Cardiac muscle cell (in vitro differentiated cells and primary cell): ENCODE data around the gene ZNF678. TPM values are rescaled to one million over a fixed set of nuclear protein-coding genes. Genes with fewer than 3 reads are reported as not detected.

Experiments
- DNase-seq, 2 donors: peaks; one replicate each; pipeline versions ENCODE4 v3.0.0 to v3.0.0-alpha.2; 2010 to 2017; ENCODE audit warnings: low read depth in 1 of 2, low spot score in 1 of 2
- H3K27ac ChIP-seq: fragments of 200-600 bp; sonication (generic); 2 replicates; pipeline ENCODE4 v1.5.1; 2016
- H3K27me3 ChIP-seq: fragments of 200-600 bp; sonication (generic); 2 replicates; pipeline ENCODE4 v1.6.0; 2016; ENCODE audit warnings: control low read depth
- H3K36me3 ChIP-seq: fragments of 200-600 bp; sonication (generic); 2 replicates; pipeline ENCODE4 v1.5.1; 2016; ENCODE audit warnings: control low read depth
- H3K4me1 ChIP-seq: fragments of 200-600 bp; sonication (generic); 2 replicates; pipeline ENCODE4 v1.8.1; 2017; ENCODE audit warnings: low read depth, mild to moderate bottlenecking, mixed run types
- H3K4me3 ChIP-seq: fragments of 200-600 bp; sonication (generic); 2 replicates; pipeline ENCODE4 v1.5.1; 2016; ENCODE audit warnings: mild to moderate bottlenecking
- H3K9me3 ChIP-seq: fragments of 200-600 bp; sonication (generic); 2 replicates; pipeline ENCODE4 v1.5.1; 2017; ENCODE audit warnings: low read depth, mild to moderate bottlenecking, control low read depth
- CTCF ChIP-seq: IDR thresholded peaks from 2 replicates; pipeline ENCODE4 v1.5.1; 2012; ENCODE audit warnings: low read depth, mild to moderate bottlenecking, low read length
- polyA plus RNA-seq: library from polyadenylated mRNA; unstranded; fragments of >200 nt; fragmentation: Nextera tagmentation; extraction: Ambion mirVana; gene quantifications from 2 replicates; pipeline ENCODE4 v1.2.1, GENCODE V29; 2016
- total RNA-seq: library from RNA; depleted of rRNA; stranded (reverse); fragments of >200 nt; gene quantifications from 2 replicates; pipeline ENCODE4 v1.2.3, GENCODE V29; 2016

Gene ZNF678
- total and polyA plus RNA-seq, 2 experiments from 2014 or later, result 4.3 to 14.2 TPM

DNA sequence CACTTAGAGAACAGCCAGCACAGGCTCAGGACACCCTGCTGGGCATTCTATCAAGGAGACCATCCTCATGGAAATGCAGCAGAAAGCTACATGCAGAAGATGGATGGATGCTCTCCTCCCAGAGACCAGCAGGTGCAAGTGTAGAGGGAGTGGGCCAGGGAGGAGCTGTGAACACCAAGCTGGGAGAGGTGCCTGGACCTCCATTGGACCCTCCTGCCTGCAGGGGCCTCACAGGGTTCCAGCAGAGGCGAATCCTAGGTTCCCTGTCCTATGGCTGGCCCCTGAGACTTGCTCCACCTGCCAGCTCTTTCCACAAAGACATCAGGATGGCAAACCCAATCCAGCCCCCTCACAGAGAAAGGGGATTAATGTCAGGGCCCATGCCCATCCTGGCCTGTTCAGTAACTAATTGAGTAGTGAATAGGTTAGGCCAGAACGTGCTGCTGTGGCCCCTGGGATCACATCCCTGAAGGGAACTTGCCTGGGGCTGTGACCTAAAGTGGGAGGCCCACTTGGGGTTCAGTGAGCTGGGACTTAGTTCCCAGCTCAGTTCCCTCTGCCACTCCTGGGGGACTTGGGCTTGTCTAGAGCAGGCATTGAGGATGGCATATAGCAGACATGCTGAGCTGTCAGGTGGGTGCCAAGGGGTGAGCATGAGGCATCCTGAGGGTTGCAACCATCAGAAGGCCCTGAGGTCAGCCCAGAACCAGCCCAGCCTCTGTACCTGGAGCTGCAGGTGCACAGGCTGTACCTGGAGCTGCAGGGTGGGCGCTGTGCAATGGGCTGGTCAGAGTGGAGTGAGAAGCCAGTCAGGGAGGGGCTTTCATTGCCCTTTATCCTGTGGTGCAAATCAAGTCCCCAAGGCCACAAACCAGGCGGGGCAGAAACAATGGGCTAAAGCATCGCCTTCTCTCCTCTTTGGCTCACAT is 22.9 kb upstream of the ZNF678 start:
- DNase-seq, result no peak
- Histone ChIP-seq H3K4me1 (no peaks in the 10 kb centered on the region), H3K9me3 (no peaks in the 10 kb centered on the region), H3K36me3 (no peaks in the 10 kb centered on the region), H3K27me3 (peaks cover 4% of the 10 kb centered on the region), H3K27ac (no peak overlapping the region), H3K4me3 (no peak overlapping the region)
- no peak for TF ChIP-seq CTCF

- no peak overlapping the region for H3K4me3 ChIP-seq
- no peaks in the 10 kb centered on the region for H3K36me3 ChIP-seq
- no peak for TF ChIP-seq CTCF
- H3K9me3 ChIP-seq, result no peaks in the 10 kb centered on the region
- no peaks in the 10 kb centered on the region for H3K4me1 ChIP-seq
- no peak overlapping the region for H3K27ac ChIP-seq
- H3K27me3 ChIP-seq, result peaks cover 4% of the 10 kb centered on the region
- no peak for DNase-seq
These were observed 22.2 kb upstream of the ZNF678 start for GRCh38 chr1:227541129-227541528.

DNA sequence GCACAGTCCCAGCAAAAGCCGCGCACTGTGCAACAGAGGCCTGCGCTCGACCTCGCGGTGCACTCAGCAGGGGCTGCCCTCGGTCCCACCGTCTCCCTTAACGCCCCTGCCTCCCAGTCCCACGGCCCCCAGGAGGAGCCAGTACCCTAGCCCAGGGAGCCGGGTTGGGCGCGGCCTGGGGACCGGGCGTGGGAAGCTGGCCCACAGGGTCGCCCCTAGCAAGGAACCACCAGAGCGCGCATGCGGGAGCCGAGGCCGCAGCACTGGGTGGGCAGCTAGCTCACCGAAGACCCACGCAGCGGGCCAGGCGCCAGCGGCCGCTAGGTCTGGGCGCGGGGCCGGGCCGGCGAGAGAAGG is 21.6 kb upstream of the ZNF678 start:
- Histone ChIP-seq H3K4me1 (no peaks in the 10 kb centered on the region), H3K27me3 (peaks cover 4% of the 10 kb centered on the region), H3K9me3 (no peaks in the 10 kb centered on the region), H3K27ac (no peak overlapping the region), H3K4me3 (peak overlapping the region; percentile 35), H3K36me3 (no peaks in the 10 kb centered on the region)
- TF ChIP-seq CTCF, result no peak
- no peak for DNase-seq

- Histone ChIP-seq H3K4me3 (peak overlapping the region; percentile 35), H3K27me3 (peaks cover 4% of the 10 kb centered on the region), H3K27ac (no peak overlapping the region), H3K4me1 (no peaks in the 10 kb centered on the region), H3K9me3 (no peaks in the 10 kb centered on the region), H3K36me3 (no peaks in the 10 kb centered on the region)
- peak; percentile 84 to 85 for DNase-seq
- peak; percentile 80 for TF ChIP-seq CTCF
These were observed 20.9 kb upstream of the ZNF678 start for GRCh38 chr1:227542153-227543120.

GRCh38 chr1:227543283-227544066 is 19.9 kb upstream of the ZNF678 start:
- Histone ChIP-seq H3K27me3 (peaks cover 4% of the 10 kb centered on the region), H3K27ac (no peak overlapping the region), H3K36me3 (no peaks in the 10 kb centered on the region), H3K9me3 (no peaks in the 10 kb centered on the region), H3K4me1 (no peaks in the 10 kb centered on the region), H3K4me3 (no peak overlapping the region)
- no peak for DNase-seq
- TF ChIP-seq CTCF, result no peak
